GM12878 (cell line): ENCODE results near the gene TPK1. TPM values are rescaled to one million over a fixed set of nuclear protein-coding genes. Genes with fewer than 3 reads are reported as not detected.

Experiments used
- ATAC-seq: fragments of 200-7000 bp; cut with Tn5 transposase; 3 replicates; pipeline ENCODE4 v1.9.1; 2020; ENCODE audit warnings: mild to moderate bottlenecking, moderate library complexity
- BruUV-seq: library from RNA; stranded (reverse); fragments of 400-500 nt; replicated peaks from 2 replicates; lab custom pipeline; 2021; lab: Mats Ljungman, UMichigan
- CTCF ChIA-PET: fragments of 300-600 bp; sonication (Branson Sonifier 250); formaldehyde crosslinking; extraction: SDS; loops from one replicate; lab custom pipeline; 2021; ENCODE audit warnings: inconsistent platforms; lab: Yijun Ruan, JAX
- POLR2A ChIA-PET: fragments of 350-600 bp; formaldehyde crosslinking; extraction: SDS; loops from one replicate; lab custom pipeline; 2021; ENCODE audit warnings: inconsistent platforms; lab: Charles Lee
- RAD21 ChIA-PET: fragments of 300-600 bp; sonication (Branson Sonifier 250); formaldehyde crosslinking; loops from one replicate; lab custom pipeline; 2023; ENCODE audit warnings: antibody characterized with exemption; ENCODE audit not compliant: unreplicated experiment; lab: Charles Lee
- SMC1A ChIA-PET: fragments of 300-600 bp; sonication (Branson Sonifier 250); formaldehyde crosslinking; loops from one replicate; lab custom pipeline; 2023; ENCODE audit not compliant: unreplicated experiment, uncharacterized antibody; lab: Charles Lee
- DNase-seq: peaks from one replicate; pipeline ENCODE4 v3.0.0-alpha.2; 2011; ENCODE audit warnings: low read depth, low spot score
- FAIRE-seq: peaks from 3 replicates; lab custom pipeline; 2011; peaks lifted over from hg19 to GRCh38; lab: Jason Lieb, UNC
- H2AFZ ChIP-seq: 2 replicates; pipeline ENCODE4 v1.6.0; 2011; ENCODE audit warnings: low read depth, low read length, control low read depth; ENCODE audit not compliant: control insufficient read depth
- H3K27ac ChIP-seq: 2 replicates; pipeline ENCODE4 v1.5.1; 2011; ENCODE audit warnings: control low read depth; ENCODE audit not compliant: control insufficient read depth, insufficient read depth
- H3K27me3 ChIP-seq, 2 experiments: replicated peaks in 1 of 2; 2 replicates each; pipeline versions ENCODE4 v1.6.0 to v1.6.1; 2011; ENCODE audit warnings: low read length in 1 of 2; ENCODE audit not compliant: control insufficient read depth in 2 of 2, insufficient read depth in 2 of 2
- H3K36me3 ChIP-seq, 2 experiments: 2 replicates each; pipeline ENCODE4 v1.5.1; 2011; ENCODE audit warnings: low read length in 1 of 2; ENCODE audit not compliant: control insufficient read depth in 2 of 2, insufficient read depth in 2 of 2
- H3K4me1 ChIP-seq: 2 replicates; pipeline ENCODE4 v1.6.1; 2011; ENCODE audit warnings: mild to moderate bottlenecking, low read length, moderate library complexity, mixed read lengths; ENCODE audit not compliant: control insufficient read depth, insufficient read depth
- H3K4me2 ChIP-seq: 2 replicates; pipeline ENCODE4 v1.6.0; 2011; ENCODE audit warnings: control low read depth; ENCODE audit not compliant: control insufficient read depth, insufficient read depth
- H3K4me3 ChIP-seq: fragments of 200-600 bp; sonication (generic); 2 replicates; pipeline ENCODE4 v1.5.1; 2016
- H3K79me2 ChIP-seq: 2 replicates; pipeline ENCODE4 v1.6.0; 2011; ENCODE audit warnings: low read length; ENCODE audit not compliant: control insufficient read depth, insufficient read depth
- H3K9ac ChIP-seq: 2 replicates; pipeline ENCODE4 v1.8.0; 2011; ENCODE audit warnings: low read length, control low read depth, mixed read lengths; ENCODE audit not compliant: control insufficient read depth, insufficient read depth
- H3K9me3 ChIP-seq: replicated peaks from 3 replicates; pipeline ENCODE4 v1.5.1; 2011; ENCODE audit warnings: mild to moderate bottlenecking, low read length; ENCODE audit not compliant: control insufficient read depth, insufficient read depth
- H4K20me1 ChIP-seq: 2 replicates; pipeline ENCODE4 v1.6.0; 2011; ENCODE audit not compliant: control insufficient read depth, insufficient read depth
- CREM ChIP-seq: IDR thresholded peaks from 2 replicates; pipeline ENCODE4 v1.6.1; 2014; ENCODE audit warnings: antibody characterized with exemption, low read depth
- HDAC6 ChIP-seq: fragments of 200-600 bp; sonication (generic); IDR thresholded peaks from one replicate; pipeline ENCODE4 v1.8.0; 2017; ENCODE audit warnings: antibody characterized with exemption; ENCODE audit not compliant: unreplicated experiment
- MLLT1 ChIP-seq: fragments of 450-650 bp; IDR thresholded peaks from 2 replicates; pipeline ENCODE4 v1.6.1; 2016; ENCODE audit warnings: mild to moderate bottlenecking
- PAX8 ChIP-seq: fragments of 450-650 bp; IDR thresholded peaks from 2 replicates; pipeline ENCODE4 v1.6.1; 2017; ENCODE audit warnings: mild to moderate bottlenecking, moderate library complexity
- PML ChIP-seq: IDR thresholded peaks from 2 replicates; pipeline ENCODE4 v1.6.1; 2012; ENCODE audit warnings: low read length, inconsistent platforms
- RCOR1 ChIP-seq: conservative IDR thresholded peaks from 2 replicates; pipeline ENCODE4 v1.6.1; 2012; ENCODE audit warnings: low read depth, low read length, improper control_type of control experiment
- RELB ChIP-seq: fragments of 450-650 bp; IDR thresholded peaks from 2 replicates; pipeline ENCODE4 v1.6.1; 2017; ENCODE audit warnings: low read depth, mild to moderate bottlenecking, moderate library complexity
- SMAD1 ChIP-seq: fragments of 450-650 bp; IDR thresholded peaks from 2 replicates; pipeline ENCODE4 v1.6.1; 2018; ENCODE audit warnings: mild to moderate bottlenecking, low read depth; ENCODE audit not compliant: partially characterized antibody
- SMAD5 ChIP-seq: IDR thresholded peaks from 2 replicates; pipeline ENCODE4 v1.6.1; 2016; ENCODE audit warnings: antibody characterized with exemption, low read depth
- SUZ12 ChIP-seq: fragments of 200-600 bp; sonication (generic); IDR thresholded peaks from one replicate; pipeline ENCODE4 v1.6.1; 2018; ENCODE audit warnings: antibody characterized with exemption, mild to moderate bottlenecking; ENCODE audit not compliant: unreplicated experiment
- TCF12 ChIP-seq: IDR thresholded peaks from 2 replicates; pipeline ENCODE4 v1.6.1; 2011; ENCODE audit warnings: low read depth, mild to moderate bottlenecking, low read length
- USF1 ChIP-seq: IDR thresholded peaks from 2 replicates; pipeline ENCODE4 v1.6.1; 2011; ENCODE audit warnings: borderline replicate concordance, low read depth, mild to moderate bottlenecking, moderate library complexity, mixed read lengths, low read length; ENCODE audit not compliant: insufficient read depth; ENCODE audit errors: extremely low read length
- YBX1 ChIP-seq: fragments of 450-650 bp; IDR thresholded peaks from 2 replicates; pipeline ENCODE4 v1.6.1; 2016; ENCODE audit warnings: antibody characterized with exemption
- ZBTB4 ChIP-seq: fragments of 450-650 bp; formaldehyde crosslinking; IDR thresholded peaks from 2 replicates; pipeline ENCODE4 v1.4.0; 2022; ENCODE audit warnings: mild to moderate bottlenecking, moderate library complexity
- WGBS: methylation state at CpG from one replicate; pipeline ENCODE4 v1.1.6; 2016; ENCODE audit warnings: low lambda C conversion rate; ENCODE audit not compliant: insufficient replicate concordance, insufficient coverage; ENCODE audit errors: missing lambda C conversion rate; 5-methylcytosine and 5-hydroxymethylcytosine counted together
- in situ Hi-C: fragments of 300-500 bp; cut with MboI; formaldehyde crosslinking; loops from 9 replicates; pipeline ENCODE4 v1.14.3; 2018; ENCODE audit warnings: mixed read lengths
- intact Hi-C: fragments of 100-400 bp; cut with micrococcal nuclease; formaldehyde crosslinking; loops from one replicate; pipeline ENCODE4 v1.14.2; 2022; ENCODE audit not compliant: unreplicated experiment
- polyA plus RNA-seq, 11 experiments: library from polyadenylated mRNA; depleted of rRNA in 4 of 11; unstranded in 6 of 11; stranded (reverse) in 5 of 11; fragments of >200 nt; fragmentation: Nextera tagmentation in 4 of 11; fragmentation: Illumina TruSeq in 1 of 11; extraction: Ambion mirVana in 4 of 11; extraction: Trizol in 1 of 11; gene quantifications; 1 replicate in 1 of 11; 2 replicates in 10 of 11; pipeline versions ENCODE4 v1.2.1 to v1.2.3, GENCODE V29; 2011 to 2016; ENCODE audit warnings: inconsistent platforms in 2 of 11, missing spikeins in 2 of 11, low read depth in 1 of 11
- total RNA-seq, 4 experiments: library from RNA; depleted of rRNA in 3 of 4; stranded (reverse); fragments of >200 nt in 3 of 4; fragmentation: Illumina TruSeq in 1 of 4; extraction: Trizol in 1 of 4; gene quantifications; 2 replicates each; pipeline versions ENCODE4 v1.2.1 to v1.2.3, GENCODE V29; 2013 to 2021

Gene TPK1
- total and polyA plus RNA-seq, 10 of the 15 experiments (the other 5 are each of a cell fraction or from before 2014, with no cell fraction given), result 7.1 to 19.0 (median 9.3) TPM

- no peaks in the 10 kb centered on the region for H3K27me3 ChIP-seq
- WGBS, result no CpG with 5 or more reads among the region's 1 CpG
- in situ Hi-C loops (loop anchor here (25.0 kb wide), 1 partner anchor 1350 kb away; no protein-coding TSS in a partner anchor), intact Hi-C loops (loop anchor here (5.0 to 10.0 kb wide), 2 partner anchors 100 to 298 kb away; partner anchors contain the start of gene TPK1)
- CTCF ChIA-PET, result interaction anchor here (0.7 to 2.1 kb wide), 5 partner anchors 57 to 278 kb away, joined by 3 to 5 read pairs (median 4); no protein-coding TSS in a partner anchor
- RAD21 ChIA-PET, result no interaction called here
- no peaks in the 10 kb centered on the region for H3K36me3 ChIP-seq
- no peak overlapping the region for H2AFZ ChIP-seq
- H3K4me1 ChIP-seq, result no peaks in the 10 kb centered on the region
- POLR2A ChIA-PET, result no interaction called here
- no peak for FAIRE-seq
- H3K27ac ChIP-seq, result no peak overlapping the region
- H3K9me3 ChIP-seq, result no peaks in the 10 kb centered on the region
- TF ChIP-seq USF1, result no peak
- TF ChIP-seq RELB, result no peak
- TF ChIP-seq PML, result no peak
- TF ChIP-seq SUZ12, result no peak
- TF ChIP-seq RCOR1, result no peak
- TF ChIP-seq YBX1, result no peak
- no peak for TF ChIP-seq TCF12
- TF ChIP-seq SMAD5, result no peak
- TF ChIP-seq SMAD1, result no peak
- no peak for TF ChIP-seq CREM
- TF ChIP-seq ZBTB4 (CRISPR knock-in tag), result no peak
- TF ChIP-seq MLLT1, result no peak
- no peak for TF ChIP-seq PAX8
- TF ChIP-seq HDAC6, result no peak
- SMC1A ChIA-PET, result interaction anchor here (1.0 kb wide), 1 partner anchor 16 kb away, joined by 4 read pairs; no protein-coding TSS in a partner anchor
- no peaks in the 10 kb centered on the region for H4K20me1 ChIP-seq
- H3K4me3 ChIP-seq, result no peak overlapping the region
- ATAC-seq, result no peak
- no peak overlapping the region for H3K9ac ChIP-seq
- BruUV-seq, result no TSS peak
- H3K79me2 ChIP-seq, result no peaks in the 10 kb centered on the region
- H3K4me2 ChIP-seq, result no peak overlapping the region
- no peak for DNase-seq
Measured at GRCh38 chr7:144736880-144737493, 98.9 kb downstream of the TPK1 start.
